K562 (cell line): ENCODE measurements around the gene ACLY. TPM values are rescaled to one million over a fixed set of nuclear protein-coding genes. Genes with fewer than 3 reads are reported as not detected.

Experiments
- CREM ChIP-seq: IDR thresholded peaks from 2 replicates; pipeline ENCODE4 v1.6.1; 2014; ENCODE audit warnings: antibody characterized with exemption, low read depth
- E2F5 ChIP-seq: sonication (generic); formaldehyde crosslinking; IDR thresholded peaks from 2 replicates; pipeline ENCODE4 v1.8.0; 2022; ENCODE audit warnings: mild to moderate bottlenecking, missing genetic modification reagents
- ELK1 ChIP-seq: sonication (generic); formaldehyde crosslinking; IDR thresholded peaks from 2 replicates; pipeline ENCODE4 v1.8.1; 2022; ENCODE audit warnings: missing genetic modification reagents
- L3MBTL2 ChIP-seq: fragments of 450-650 bp; IDR thresholded peaks from 2 replicates; pipeline ENCODE4 v1.6.1; 2016; ENCODE audit warnings: mild to moderate bottlenecking, moderate library complexity
- MEF2A ChIP-seq: IDR thresholded peaks from 2 replicates; pipeline ENCODE4 v1.6.1; 2011; ENCODE audit warnings: low read depth, mild to moderate bottlenecking, low read length, moderate library complexity; ENCODE audit not compliant: control insufficient read depth
- NRF1 ChIP-seq, 2 experiments: fragments of 450-650 bp; IDR thresholded peaks in 1 of 2; conservative IDR thresholded peaks in 1 of 2; 2 replicates each; pipeline ENCODE4 v1.6.1; 2014; ENCODE audit warnings: mild to moderate bottlenecking in 2 of 2
- PCBP2 ChIP-seq: fragments of 200-400 bp; formaldehyde crosslinking; IDR thresholded peaks from 2 replicates; pipeline ENCODE4 v1.6.1; 2018; ENCODE audit warnings: low read length, low read depth, mild to moderate bottlenecking, moderate library complexity; ENCODE audit not compliant: poor library complexity, severe bottlenecking
- POLR2G ChIP-seq: fragments of 200-400 bp; formaldehyde crosslinking; IDR thresholded peaks from 2 replicates; pipeline ENCODE4 v1.6.1; 2017; ENCODE audit warnings: low read depth, mild to moderate bottlenecking, antibody characterized with exemption, low read length, moderate library complexity
- SIN3A ChIP-seq, 2 experiments: fragments of 150-350 bp in 1 of 2; IDR thresholded peaks; 2 replicates each; pipeline ENCODE4 v1.6.1; 2011 to 2016; ENCODE audit warnings: borderline replicate concordance in 2 of 2, low read depth in 2 of 2, low read length in 2 of 2, mild to moderate bottlenecking in 2 of 2, moderate library complexity in 2 of 2; ENCODE audit not compliant: control insufficient read depth in 1 of 2
- TAF1 ChIP-seq: IDR thresholded peaks from 2 replicates; pipeline ENCODE4 v1.6.1; 2011; ENCODE audit warnings: mild to moderate bottlenecking, low read length, moderate library complexity; ENCODE audit not compliant: insufficient read depth, control insufficient read depth, severe bottlenecking; ENCODE audit errors: extremely low read depth
- TARDBP ChIP-seq: fragments of 450-650 bp; IDR thresholded peaks from 2 replicates; pipeline ENCODE4 v1.6.1; 2016
- YY1 ChIP-seq, 3 experiments: IDR thresholded peaks; 2 replicates each; pipeline ENCODE4 v1.6.1; 2011; ENCODE audit warnings: low read length in 2 of 3, mild to moderate bottlenecking in 2 of 3, moderate library complexity in 2 of 3, borderline replicate concordance in 1 of 3, control low read depth in 1 of 3, low read depth in 1 of 3; ENCODE audit not compliant: insufficient read depth in 3 of 3, insufficient replicate concordance in 2 of 3, control insufficient read depth in 1 of 3, insufficient read length in 1 of 3; ENCODE audit errors: extremely low read depth in 1 of 3
- ZBTB7A ChIP-seq: IDR thresholded peaks from 2 replicates; pipeline ENCODE4 v1.6.1; 2011; ENCODE audit warnings: low read depth, mild to moderate bottlenecking, low read length, moderate library complexity, borderline replicate concordance; ENCODE audit not compliant: control insufficient read depth
- ZNF778 ChIP-seq: fragments of 450-650 bp; formaldehyde crosslinking; IDR thresholded peaks from 2 replicates; pipeline ENCODE4 v1.4.0; 2020; ENCODE audit warnings: mild to moderate bottlenecking, moderate library complexity
- polyA plus RNA-seq, 8 experiments: library from polyadenylated mRNA; depleted of rRNA in 4 of 8; stranded (reverse) in 5 of 8; unstranded in 3 of 8; fragments of >200 nt; fragmentation: Nextera tagmentation in 2 of 8; fragmentation: Illumina TruSeq in 1 of 8; extraction: Ambion mirVana in 2 of 8; extraction: Trizol in 1 of 8; gene quantifications; 2 replicates each; pipeline versions ENCODE4 v1.2.1 to v1.2.3, GENCODE V29; 2011 to 2014; ENCODE audit warnings: inconsistent platforms in 1 of 8, missing spikeins in 1 of 8
- total RNA-seq, 7 experiments: library from RNA; depleted of rRNA in 6 of 7; stranded (reverse); fragments of >200 nt in 6 of 7; fragmentation: Illumina TruSeq in 2 of 7; extraction: Trizol in 2 of 7; gene quantifications; 2 replicates each; pipeline versions ENCODE4 v1.2.1 to v1.2.3, GENCODE V29; 2011 to 2021; ENCODE audit warnings: low replicate concordance in 1 of 7
- TF ChIP-seq, protein P1 (sequence below), 2 experiments: fragments of 450-650 bp; formaldehyde crosslinking in 1 of 2; IDR thresholded peaks; 2 replicates each; pipeline versions ENCODE4 v1.4.0 to v1.6.1; 2014 to 2020; ENCODE audit warnings: mild to moderate bottlenecking in 2 of 2, borderline replicate concordance in 1 of 2, low read depth in 1 of 2

Gene ACLY
- total and polyA plus RNA-seq, 9 of the 15 experiments (the other 6 are each of a cell fraction or from before 2014, with no cell fraction given): 42.9 to 280 (median 125) TPM

- TF ChIP-seq, protein P1, sequence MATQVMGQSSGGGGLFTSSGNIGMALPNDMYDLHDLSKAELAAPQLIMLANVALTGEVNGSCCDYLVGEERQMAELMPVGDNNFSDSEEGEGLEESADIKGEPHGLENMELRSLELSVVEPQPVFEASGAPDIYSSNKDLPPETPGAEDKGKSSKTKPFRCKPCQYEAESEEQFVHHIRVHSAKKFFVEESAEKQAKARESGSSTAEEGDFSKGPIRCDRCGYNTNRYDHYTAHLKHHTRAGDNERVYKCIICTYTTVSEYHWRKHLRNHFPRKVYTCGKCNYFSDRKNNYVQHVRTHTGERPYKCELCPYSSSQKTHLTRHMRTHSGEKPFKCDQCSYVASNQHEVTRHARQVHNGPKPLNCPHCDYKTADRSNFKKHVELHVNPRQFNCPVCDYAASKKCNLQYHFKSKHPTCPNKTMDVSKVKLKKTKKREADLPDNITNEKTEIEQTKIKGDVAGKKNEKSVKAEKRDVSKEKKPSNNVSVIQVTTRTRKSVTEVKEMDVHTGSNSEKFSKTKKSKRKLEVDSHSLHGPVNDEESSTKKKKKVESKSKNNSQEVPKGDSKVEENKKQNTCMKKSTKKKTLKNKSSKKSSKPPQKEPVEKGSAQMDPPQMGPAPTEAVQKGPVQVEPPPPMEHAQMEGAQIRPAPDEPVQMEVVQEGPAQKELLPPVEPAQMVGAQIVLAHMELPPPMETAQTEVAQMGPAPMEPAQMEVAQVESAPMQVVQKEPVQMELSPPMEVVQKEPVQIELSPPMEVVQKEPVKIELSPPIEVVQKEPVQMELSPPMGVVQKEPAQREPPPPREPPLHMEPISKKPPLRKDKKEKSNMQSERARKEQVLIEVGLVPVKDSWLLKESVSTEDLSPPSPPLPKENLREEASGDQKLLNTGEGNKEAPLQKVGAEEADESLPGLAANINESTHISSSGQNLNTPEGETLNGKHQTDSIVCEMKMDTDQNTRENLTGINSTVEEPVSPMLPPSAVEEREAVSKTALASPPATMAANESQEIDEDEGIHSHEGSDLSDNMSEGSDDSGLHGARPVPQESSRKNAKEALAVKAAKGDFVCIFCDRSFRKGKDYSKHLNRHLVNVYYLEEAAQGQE (IDR thresholded peaks at IDR 0.05; ENCODE audit: borderline replicate concordance): no peak; the same call in 1 of the 2 replicates
- TF ChIP-seq, protein P1 (CRISPR knock-in tag; IDR thresholded peaks at IDR 0.05; ENCODE audit: low read depth): 0 out of 2 replicates have a peak, but pooled peaks have one; percentile 50
- TF ChIP-seq E2F5 (CRISPR knock-in tag) (no peak), L3MBTL2 (peak; percentile 71), PCBP2 (no peak), SIN3A (IDR thresholded peaks at IDR 0.05; ENCODE audit: borderline replicate concordance in 2 of 2, control insufficient read depth in 1 of 2, low read depth in 2 of 2, low read length in 2 of 2) (peak in 1 of 2 experiments; percentile 56; a peak in 1 of 4 replicates), TARDBP (no peak), POLR2G (peak; percentile 99), ZNF778 (CRISPR knock-in tag) (no peak), ELK1 (CRISPR knock-in tag) (no peak), ZBTB7A (0 out of 2 replicates have a peak, but pooled peaks have one; percentile 17), TAF1 (peak; percentile 96), NRF1 (conservative IDR thresholded peaks at IDR 0.05 in 1 of 2, IDR thresholded peaks at IDR 0.05 in 1 of 2) (peak; percentile 94 to 95), MEF2A (no peak), CREM (peak; percentile 86), YY1 (IDR thresholded peaks at IDR 0.05; ENCODE audit: borderline replicate concordance in 1 of 3, control insufficient read depth in 1 of 3, extremely low read depth in 1 of 3, insufficient read depth in 3 of 3, insufficient read length in 1 of 3, insufficient replicate concordance in 2 of 3, low read depth in 1 of 3, low read length in 2 of 3) (peak; percentile 88 to 98 (median 97))
Observed at GRCh38 chr17:41864836-41865595, 53.7 kb downstream of the ACLY start, which contains the start of gene KLHL11 (continued).
